ENCODE results near the gene KIF19. TPM values are rescaled to one million over a fixed set of nuclear protein-coding genes. Genes with fewer than 3 reads are reported as not detected.

The KIF19 gene
- total and polyA plus RNA-seq, 10 of the 15 experiments (the other 5 are each of a cell fraction or from before 2014, with no cell fraction given) = 0.06 to 0.07 TPM; not detected in 8

- ChIA-PET SMC1A (ENCODE audit: uncharacterized antibody, unreplicated experiment) (no interaction called here), POLR2A (no interaction called here), RAD21 (ENCODE audit: unreplicated experiment) (no interaction called here), CTCF (interaction anchor here (0.8 kb wide), 1 partner anchor 9 kb away, joined by 3 read pairs; no protein-coding TSS in a partner anchor)
- no peak overlapping the region for H3K4me2 ChIP-seq (ENCODE audit: control insufficient read depth, insufficient read depth)
- 67% methylated on average over 3 of the region's 3 CpGs for WGBS (ENCODE audit: insufficient coverage, insufficient replicate concordance, low lambda C conversion rate, missing lambda C conversion rate)
- H3K9me3 ChIP-seq (replicated peaks; ENCODE audit: control insufficient read depth, insufficient read depth, low read length) = no peaks in the 10 kb centered on the region
- FAIRE-seq = no peak
- no peak overlapping the region for H3K27ac ChIP-seq (ENCODE audit: control insufficient read depth, insufficient read depth)
- no peaks in the 10 kb centered on the region for H3K4me1 ChIP-seq (ENCODE audit: control insufficient read depth, insufficient read depth, low read length)
- H3K79me2 ChIP-seq (ENCODE audit: control insufficient read depth, insufficient read depth, low read length) = no peaks in the 10 kb centered on the region
- no peak for ATAC-seq
- no peaks in the 10 kb centered on the region for H4K20me1 ChIP-seq (ENCODE audit: control insufficient read depth, insufficient read depth)
- intact Hi-C loops (cut with micrococcal nuclease; ENCODE audit: unreplicated experiment) (no loop called here), in situ Hi-C loops (cut with MboI) (no loop called here)
- no peak overlapping the region for H3K9ac ChIP-seq (ENCODE audit: control insufficient read depth, insufficient read depth, low read length)
- H3K27me3 ChIP-seq (replicated peaks in 1 of 2; ENCODE audit: control insufficient read depth in 2 of 2, insufficient read depth in 2 of 2, low read length in 1 of 2) = peaks cover 4% of the 10 kb centered on the region in 2 experiments; a peak in 3 of 4 replicates
- no peak for TF ChIP-seq SKIL (IDR thresholded peaks at IDR 0.05; ENCODE audit: low read depth, poor library complexity, severe bottlenecking)
- no peak for TF ChIP-seq HDGF (IDR thresholded peaks at IDR 0.05)
- TF ChIP-seq, protein P1, sequence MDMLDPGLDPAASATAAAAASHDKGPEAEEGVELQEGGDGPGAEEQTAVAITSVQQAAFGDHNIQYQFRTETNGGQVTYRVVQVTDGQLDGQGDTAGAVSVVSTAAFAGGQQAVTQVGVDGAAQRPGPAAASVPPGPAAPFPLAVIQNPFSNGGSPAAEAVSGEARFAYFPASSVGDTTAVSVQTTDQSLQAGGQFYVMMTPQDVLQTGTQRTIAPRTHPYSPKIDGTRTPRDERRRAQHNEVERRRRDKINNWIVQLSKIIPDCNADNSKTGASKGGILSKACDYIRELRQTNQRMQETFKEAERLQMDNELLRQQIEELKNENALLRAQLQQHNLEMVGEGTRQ (IDR thresholded peaks at IDR 0.05; ENCODE audit: borderline replicate concordance, low read depth, low read length) = no peak
- TF ChIP-seq, protein P2, sequence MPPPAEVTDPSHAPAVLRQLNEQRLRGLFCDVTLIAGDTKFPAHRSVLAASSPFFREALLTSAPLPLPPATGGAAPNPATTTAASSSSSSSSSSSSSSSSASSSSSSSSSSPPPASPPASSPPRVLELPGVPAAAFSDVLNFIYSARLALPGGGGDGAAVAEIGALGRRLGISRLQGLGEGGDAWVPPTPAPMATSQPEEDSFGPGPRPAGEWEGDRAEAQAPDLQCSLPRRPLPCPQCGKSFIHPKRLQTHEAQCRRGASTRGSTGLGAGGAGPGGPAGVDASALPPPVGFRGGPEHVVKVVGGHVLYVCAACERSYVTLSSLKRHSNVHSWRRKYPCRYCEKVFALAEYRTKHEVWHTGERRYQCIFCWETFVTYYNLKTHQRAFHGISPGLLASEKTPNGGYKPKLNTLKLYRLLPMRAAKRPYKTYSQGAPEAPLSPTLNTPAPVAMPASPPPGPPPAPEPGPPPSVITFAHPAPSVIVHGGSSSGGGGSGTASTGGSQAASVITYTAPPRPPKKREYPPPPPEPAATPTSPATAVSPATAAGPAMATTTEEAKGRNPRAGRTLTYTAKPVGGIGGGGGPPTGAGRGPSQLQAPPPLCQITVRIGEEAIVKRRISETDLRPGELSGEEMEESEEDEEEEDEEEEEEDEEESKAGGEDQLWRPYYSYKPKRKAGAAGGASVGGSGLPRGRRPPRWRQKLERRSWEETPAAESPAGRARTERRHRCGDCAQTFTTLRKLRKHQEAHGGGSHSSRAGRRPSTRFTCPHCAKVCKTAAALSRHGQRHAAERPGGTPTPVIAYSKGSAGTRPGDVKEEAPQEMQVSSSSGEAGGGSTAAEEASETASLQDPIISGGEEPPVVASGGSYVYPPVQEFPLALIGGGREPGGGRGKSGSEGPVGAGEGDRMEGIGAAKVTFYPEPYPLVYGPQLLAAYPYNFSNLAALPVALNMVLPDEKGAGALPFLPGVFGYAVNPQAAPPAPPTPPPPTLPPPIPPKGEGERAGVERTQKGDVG (CRISPR knock-in tag; IDR thresholded peaks at IDR 0.05) = no peak
- TF ChIP-seq SIX5 (IDR thresholded peaks at IDR 0.05; ENCODE audit: low read depth, low read length, severe bottlenecking) = no peak
- TF ChIP-seq BACH1 (IDR thresholded peaks at IDR 0.05; ENCODE audit: borderline replicate concordance) = no peak
- no peak for TF ChIP-seq NFXL1 (IDR thresholded peaks at IDR 0.05; ENCODE audit: borderline replicate concordance)
- no peak for TF ChIP-seq ZNF207 (IDR thresholded peaks at IDR 0.05; ENCODE audit: borderline replicate concordance)
- TF ChIP-seq POLR2A (IDR thresholded peaks at IDR 0.05; ENCODE audit: low read depth, low read length) = no peak
- no peak for TF ChIP-seq GATAD2B (conservative IDR thresholded peaks at IDR 0.05; ENCODE audit: low read depth)
- no peak overlapping the region for H2AFZ ChIP-seq (ENCODE audit: control insufficient read depth, low read depth, low read length)
- no peaks in the 10 kb centered on the region for H3K36me3 ChIP-seq (ENCODE audit: control insufficient read depth in 2 of 2, insufficient read depth in 2 of 2, low read length in 1 of 2)
- DNase-seq (ENCODE audit: low read depth, low spot score) = no peak
- no TSS peak for BruUV-seq (replicated peaks)
- no peak overlapping the region for H3K4me3 ChIP-seq
Observed at GRCh38 chr17:74328487-74328886, 2.5 kb downstream of the KIF19 start.
